ENCODE results near the gene PPP2R5C.

PPP2R5C gene

DNA sequence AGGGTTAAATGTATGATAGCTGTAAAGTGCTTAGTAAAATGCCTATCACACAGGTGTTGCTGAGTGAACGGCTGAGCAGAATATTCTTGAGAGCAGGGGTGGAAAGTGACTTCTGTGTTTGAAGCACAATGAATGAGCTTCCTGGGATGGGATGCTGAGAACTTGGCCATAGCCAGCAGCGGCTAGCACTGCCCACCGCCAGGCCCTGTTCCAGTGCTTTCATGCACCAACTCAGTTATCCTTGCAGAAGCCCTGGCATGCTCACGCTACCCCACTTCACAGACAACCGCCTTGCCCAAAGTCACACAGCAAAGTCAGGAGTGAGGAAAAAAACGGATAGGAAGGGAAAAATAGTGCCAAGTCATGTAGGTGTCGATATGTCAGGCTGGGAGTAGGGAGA is 213.7 kb downstream of the PPP2R5C start:
- DNase-seq: no peak

Measured in activated CD4-positive, alpha-beta T cell treated with anti-CD3 and anti-CD28 coated beads, Interleukin-2, Interleukin-6, amounts not matched to agents 100 ng/mL and 50 ng/mL, durations not matched to agents 16 hours and 8 hours (primary cell).